VCaP (cell line): ENCODE data around the gene KIF21A.
"Not testable (repeated sequence)": the region's sequence is repeated elsewhere in the genome, so short reads cannot be mapped to it uniquely, and the experiment has no call there.

ENCODE experiments used
- H3K27ac ChIP-seq: fragments of 450-650 bp; 2 replicates; pipeline ENCODE4 v1.5.1; 2017
- CTCF ChIP-seq: fragments of 450-650 bp; conservative IDR thresholded peaks from 2 replicates; pipeline ENCODE4 v1.5.1; 2017; ENCODE audit warnings: mild to moderate bottlenecking, moderate library complexity

Gene KIF21A

GRCh38 chr12:39443081-39443928 lies at the start of gene KIF21A:
TSS of gene KIF21A (minus strand) at chr12:39443120. CDS start at chr12:39442970, 150 bp downstream.
- peak within 1 kb of the TSS; percentile 90 for H3K27ac ChIP-seq
- peak; percentile 83 for TF ChIP-seq CTCF

GRCh38 chr12:39490500-39491282 lies 47.8 kb upstream of the KIF21A start:
- H3K27ac ChIP-seq, result no peak overlapping the region
- TF ChIP-seq CTCF, result no peak

GRCh38 chr12:39483597-39483996 lies 40.7 kb upstream of the KIF21A start:
- H3K27ac ChIP-seq, result no peak overlapping the region
- TF ChIP-seq CTCF, result no peak

GRCh38 chr12:39483042-39483441 lies 40.1 kb upstream of the KIF21A start:
- no peak for TF ChIP-seq CTCF
- H3K27ac ChIP-seq, result no peak overlapping the region

- no peak overlapping the region for H3K27ac ChIP-seq
- no peak for TF ChIP-seq CTCF
Observed at GRCh38 chr12:39476894-39477293, 34.0 kb upstream of the KIF21A start.

- no peak overlapping the region for H3K27ac ChIP-seq
- TF ChIP-seq CTCF, result no peak
Observed at GRCh38 chr12:39476121-39476520, 33.2 kb upstream of the KIF21A start.

- H3K27ac ChIP-seq, result not testable (repeated sequence)
Observed at GRCh38 chr12:39475136-39475535, 32.2 kb upstream of the KIF21A start.
